ENCODE measurements around the gene NOL3. TPM values are rescaled to one million over a fixed set of nuclear protein-coding genes. Genes with fewer than 3 reads are reported as not detected.

The NOL3 gene
- total RNA-seq, 1 experiment from 2014 or later = 32.3 TPM

DNA sequence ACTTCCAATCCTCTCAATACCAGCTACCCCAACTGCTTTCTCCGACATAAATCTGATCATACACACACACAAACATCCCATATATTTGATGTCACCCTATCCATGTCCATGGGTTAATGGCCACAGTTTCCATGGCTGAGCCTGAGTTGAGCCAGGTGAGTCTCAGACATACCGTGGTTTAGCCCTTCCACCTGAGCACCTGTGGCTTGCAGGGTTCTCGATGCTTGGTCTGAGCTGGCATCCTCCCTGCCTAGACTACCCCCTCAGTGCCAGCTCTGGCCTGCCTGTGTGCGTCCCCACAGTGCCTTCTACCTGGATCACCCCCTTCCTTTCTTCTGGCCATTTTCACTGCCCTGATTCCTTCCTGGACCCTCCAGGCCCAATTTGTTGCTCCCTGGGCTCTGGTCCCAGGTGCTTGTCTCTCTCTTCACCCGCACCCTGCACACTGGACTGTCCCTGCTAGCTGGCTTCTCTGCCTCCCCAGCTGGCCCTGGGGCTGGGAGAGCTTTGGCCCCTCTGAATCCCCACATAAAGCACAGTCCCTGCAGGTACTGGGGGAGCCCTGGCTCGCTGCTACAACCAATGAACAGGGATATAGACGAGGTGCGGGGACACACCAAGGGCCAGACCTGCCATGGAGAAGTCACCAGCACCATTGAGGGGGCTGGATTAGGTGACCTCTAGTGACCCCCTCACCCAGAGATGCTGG is 35.9 kb downstream of the NOL3 start:
- no peak for DNase-seq (ENCODE audit: low read depth)

DNA sequence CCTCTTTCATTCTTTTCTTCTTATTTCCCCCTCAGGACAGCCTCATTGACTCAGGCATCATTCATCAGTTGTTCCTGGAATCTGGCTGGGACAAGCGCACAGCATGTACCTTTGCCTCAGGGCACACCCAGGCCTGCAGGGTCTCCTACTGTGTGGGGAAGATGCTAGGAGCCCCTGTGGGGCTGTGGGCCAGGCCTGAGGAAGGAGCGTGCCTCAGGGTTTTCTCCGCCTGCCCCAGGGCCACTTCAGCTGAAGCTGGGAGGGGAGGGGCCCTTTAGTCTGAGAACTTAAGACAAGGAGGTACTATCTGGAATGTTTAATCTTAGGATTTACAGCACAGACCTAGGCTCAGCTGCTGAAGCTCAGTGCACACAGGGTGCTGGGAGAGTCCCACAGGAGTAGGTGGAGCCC is 36.5 kb downstream of the NOL3 start:
- peak; percentile 24 for DNase-seq (ENCODE audit: low read depth)

DNA sequence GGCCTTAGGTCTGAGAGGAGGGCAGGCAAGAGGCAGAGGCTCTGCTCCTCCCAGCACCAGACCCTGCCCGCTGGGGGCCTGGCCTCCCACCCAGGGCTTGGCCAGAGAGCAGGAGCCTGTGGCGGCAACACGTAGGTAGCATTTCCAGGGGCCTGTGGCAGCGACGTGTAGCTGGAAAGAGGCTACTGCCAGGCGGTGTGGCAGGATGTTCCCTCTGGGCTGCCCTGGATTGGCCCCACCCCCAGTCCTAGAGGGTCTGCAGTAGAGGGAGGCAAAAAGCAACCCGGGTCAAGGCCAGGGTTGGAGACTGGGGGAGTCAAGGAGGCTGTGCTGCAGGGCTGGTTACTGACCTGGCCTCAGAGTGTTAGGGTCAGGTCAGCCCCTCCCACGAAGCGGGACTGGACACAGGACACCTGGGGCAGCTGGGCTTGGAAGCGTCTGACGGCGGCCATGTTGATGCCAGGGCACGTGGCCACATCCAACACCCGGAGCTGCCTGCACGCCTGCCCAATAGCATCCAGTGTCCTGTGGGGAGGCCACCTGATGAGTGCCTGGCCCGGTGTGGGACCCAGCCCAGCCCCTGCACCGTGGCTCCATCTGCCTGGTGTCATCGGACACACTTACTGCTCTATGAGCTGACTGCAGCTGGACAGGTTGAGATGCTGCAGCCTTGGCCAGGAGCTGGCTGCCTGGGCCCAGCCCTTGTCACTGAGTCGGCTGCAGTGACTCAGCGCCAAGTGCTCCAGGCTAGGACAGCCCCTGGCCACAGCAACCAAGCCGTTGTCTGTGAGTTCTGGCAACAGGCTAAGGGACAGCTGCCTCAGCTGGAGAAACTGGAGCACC is 37.1 kb downstream of the NOL3 start:
- peak; percentile 86 for DNase-seq (ENCODE audit: low read depth)

DNA sequence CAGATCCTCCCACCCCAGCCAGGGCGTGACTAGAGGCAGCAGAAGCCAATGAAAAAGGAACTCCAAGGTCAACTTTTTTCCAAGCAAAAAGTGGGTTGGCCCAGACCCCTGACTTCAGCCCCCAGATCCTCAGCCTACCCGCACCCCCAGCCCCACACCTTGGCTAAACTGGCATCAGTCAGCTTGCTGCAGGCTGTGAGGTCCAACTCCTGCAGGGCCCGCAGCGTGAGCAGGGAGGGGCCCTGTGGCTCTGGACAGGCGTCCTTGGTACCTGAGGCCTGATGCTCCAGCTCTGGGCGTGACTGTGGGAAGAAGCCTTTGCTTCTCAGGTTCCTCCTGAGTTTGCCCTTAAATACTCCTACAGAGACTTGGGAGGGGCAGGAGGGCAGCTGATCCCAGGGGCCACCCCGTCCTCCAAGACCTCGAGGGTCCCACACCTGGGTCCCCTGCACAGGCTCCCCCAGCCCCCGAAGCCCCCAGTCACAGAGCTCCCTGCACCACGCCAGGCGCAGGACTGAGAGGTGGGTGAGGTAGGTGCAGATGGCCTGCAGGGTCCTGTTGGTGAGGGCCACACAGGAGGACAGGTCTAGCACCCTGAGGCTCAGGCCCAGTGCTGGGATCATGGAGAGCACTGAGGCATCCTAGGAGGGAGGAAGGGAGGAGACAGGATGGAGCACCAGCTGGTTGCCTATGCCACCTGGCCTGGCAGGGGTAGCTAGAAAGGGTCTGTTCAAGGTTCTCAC is 38.0 kb downstream of the NOL3 start:
- no peak for DNase-seq (ENCODE audit: low read depth)

DNA sequence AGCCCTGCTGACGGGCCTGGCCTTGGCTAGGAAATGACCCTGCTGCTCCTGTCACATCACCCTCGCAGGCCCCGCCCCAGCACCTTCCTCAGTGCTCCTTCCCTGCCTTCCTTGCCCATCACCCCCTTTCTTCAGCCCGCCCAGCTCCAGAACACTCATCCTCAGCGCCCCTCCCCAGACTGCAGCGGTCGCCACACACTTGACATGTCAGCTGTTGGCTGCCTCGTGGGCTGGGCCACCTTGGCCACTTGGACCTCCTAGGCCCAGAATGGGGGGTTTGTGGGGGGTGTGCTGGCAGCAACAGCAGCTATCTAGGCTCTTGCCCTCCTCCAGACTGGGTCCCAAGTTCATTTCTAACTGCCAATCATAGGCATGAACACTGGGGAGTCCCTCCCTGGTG is 39.2 kb downstream of the NOL3 start:
- DNase-seq (ENCODE audit: low read depth) = no peak

DNA sequence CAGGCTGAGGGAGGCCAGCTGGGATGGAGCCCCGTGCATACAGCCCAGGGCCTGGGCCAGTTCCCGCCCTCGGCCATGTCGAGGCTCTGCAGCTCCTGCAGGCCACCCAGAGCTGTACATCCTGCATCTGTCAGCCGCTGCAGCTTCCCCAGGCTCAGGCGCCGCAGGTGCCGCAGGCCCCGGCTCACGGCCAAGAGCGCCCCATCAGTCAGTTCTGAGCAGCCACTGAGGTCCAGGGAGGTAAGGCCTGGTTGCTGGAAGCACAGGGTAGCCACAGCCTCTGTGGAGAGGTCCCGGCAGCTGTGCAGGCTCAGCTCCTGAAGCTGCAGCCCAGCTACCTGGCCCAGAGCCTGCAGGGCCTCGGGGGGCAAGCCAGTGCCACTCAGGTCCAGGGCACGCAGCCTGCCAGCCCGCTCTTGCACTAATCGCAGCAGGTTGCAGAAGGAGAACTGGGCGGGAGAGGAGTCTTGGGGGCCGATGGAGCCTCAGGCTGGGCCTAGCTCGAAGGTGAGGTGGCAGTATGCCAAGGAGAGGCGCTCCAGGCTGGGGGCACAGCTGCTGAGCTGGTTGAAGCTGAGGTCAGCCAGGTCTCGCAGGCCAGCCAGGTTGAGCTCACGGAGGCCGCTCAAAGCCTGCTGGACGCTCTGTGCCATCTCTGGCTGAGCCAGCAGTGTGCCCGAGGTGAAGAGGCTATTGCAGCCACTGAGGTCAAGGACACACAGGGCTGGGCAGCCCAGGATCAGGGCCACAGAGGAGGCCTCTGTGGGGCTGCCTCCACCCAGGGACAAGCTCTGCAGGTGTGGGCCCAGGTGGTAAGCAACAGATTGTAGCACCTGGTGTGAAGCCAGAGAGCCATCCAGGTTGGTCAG is 40.0 kb downstream of the NOL3 start:
- no peak for DNase-seq (ENCODE audit: low read depth)

DNA sequence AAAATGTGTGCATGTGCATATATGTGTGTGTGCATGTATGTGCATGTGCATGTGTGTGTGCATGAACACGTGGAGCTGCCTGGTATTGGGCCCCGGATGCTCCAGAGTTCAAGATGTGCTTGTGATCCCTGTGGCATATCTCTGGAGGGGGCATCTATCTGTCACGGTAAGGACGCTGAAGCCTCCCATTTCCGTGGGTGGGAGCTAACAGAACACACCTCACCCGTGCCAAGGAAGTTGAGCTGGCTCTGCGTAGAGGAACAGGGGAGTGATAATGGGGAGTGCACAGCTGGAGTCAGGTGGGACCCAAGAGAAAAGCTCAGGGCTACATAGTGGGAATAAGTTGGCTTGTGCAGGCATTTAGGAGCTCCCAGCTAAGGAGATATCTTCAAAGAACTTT is 41.3 kb downstream of the NOL3 start:
- DNase-seq (ENCODE audit: low read depth) = no peak

DNA sequence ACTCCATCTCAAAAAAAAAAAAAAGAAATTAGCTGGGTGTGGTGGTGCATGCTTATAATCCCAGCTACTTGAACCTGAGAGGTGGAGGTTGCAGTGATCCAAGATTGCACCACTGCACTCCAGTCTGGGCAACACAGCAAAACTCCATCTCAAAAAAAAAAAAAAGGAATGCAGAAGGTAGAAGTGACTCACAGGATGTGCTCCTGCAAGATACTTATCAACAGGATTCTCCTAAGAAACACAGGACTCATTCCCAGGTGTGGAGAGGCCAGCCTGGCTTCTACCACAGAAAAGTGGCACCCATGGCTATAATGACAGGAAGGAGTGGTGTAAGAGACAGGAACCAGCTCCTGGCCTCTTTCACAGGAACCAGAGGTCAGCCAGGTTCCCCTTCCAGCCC is 42.4 kb downstream of the NOL3 start:
- no peak for DNase-seq (ENCODE audit: low read depth)

DNA sequence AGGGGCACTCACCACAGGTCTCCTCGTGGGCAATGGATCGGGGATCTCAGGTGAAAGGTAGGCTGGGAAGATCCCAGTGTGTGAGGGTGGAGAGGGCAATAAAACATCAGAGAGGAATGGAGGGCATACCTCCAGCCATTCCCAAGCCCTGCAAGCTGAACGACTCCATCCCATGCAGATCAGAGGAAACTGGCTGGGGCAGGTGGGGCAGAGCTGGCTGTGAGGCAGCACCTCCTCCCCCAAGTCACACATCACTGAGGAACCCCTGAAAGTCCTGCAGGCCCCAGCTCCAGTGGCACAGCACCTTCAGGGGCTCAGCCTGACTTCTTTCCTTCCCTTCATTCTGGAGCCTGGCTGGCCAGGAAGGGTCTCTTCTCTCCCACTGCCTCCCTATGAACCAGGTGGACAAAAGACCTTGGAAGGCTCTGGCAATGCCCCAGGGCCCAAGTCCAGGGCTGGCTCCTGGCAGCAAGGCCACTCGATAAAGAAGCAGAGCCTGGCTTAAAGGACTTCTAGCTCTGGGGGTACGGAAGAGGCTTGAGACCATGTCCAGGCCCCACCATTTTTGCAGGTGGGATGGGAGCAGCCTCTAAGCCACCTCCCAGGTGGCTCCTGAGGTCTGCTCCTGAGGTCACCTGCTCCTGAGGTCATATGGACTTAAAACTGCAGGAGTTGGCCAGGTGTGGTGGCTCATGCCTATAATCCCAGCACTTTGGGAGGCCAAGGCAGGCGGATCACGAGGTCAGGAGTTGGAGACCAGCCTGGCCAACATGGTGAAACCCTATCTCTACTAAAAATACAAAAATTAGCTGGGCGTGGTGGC is 43.1 kb downstream of the NOL3 start:
- no peak for DNase-seq (ENCODE audit: low read depth)

DNA sequence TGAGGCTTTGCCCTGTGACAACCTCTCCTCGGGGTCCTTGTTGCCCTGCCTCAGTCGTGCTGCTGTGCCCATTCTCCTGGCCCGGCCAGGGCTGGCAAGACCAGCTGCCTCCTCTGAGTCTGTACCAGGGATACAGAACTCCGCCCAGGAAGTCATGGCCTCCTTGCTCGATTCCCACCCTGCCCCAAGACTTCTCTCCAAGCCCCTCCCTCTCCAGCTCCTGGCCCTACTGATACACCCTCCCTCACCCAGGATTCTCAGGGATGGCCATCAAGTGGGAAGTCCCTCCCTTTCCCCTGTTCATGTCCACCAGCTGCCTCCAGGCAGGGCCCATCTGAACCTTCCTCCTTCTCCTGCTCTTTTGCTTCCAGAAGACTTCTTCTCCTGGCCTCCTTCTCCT is 45.4 kb downstream of the NOL3 start:
- no peak for DNase-seq (ENCODE audit: low read depth)

DNA sequence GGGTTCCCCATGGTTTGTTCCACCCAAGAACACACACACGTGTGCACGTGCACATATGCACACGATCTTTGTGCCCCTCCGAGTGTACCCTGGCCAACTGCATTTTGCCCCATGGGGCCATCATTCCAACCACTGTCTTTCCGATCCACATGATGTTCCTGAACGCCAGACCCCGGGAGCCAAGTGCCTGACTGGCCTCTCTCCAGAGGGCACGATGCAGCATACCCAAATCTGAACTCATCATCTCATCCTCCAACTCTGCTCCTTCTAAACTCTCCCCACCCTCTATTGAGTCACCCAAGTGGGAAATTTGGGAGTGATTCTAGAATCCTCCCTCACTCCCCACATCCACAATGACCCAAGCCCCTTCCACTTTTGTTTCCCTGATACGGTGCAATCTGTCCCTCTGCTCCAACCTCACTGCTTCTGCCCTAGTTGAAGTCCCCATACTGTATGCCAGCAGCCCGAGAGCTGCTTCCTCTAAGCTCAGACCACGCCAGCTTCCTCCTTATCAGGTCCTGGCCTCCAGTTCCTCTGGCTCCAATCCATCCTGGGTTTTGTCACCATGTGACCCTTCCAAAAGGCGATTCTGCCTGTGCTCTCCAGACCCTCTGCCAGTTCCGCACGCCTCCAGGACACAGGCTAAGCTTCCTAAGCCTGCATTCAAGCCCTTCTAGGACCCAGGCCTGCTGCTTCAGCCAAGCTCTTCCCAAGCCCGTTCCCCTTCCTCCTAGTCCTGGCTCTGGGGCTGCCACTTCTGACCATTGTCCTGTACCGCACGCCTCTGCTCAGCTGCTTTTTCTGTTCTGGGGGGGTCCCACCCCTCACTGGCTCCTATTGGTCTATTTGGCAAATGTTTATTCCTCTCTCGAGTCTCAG is 46.5 kb downstream of the NOL3 start:
- DNase-seq (ENCODE audit: low read depth) = no peak

DNA sequence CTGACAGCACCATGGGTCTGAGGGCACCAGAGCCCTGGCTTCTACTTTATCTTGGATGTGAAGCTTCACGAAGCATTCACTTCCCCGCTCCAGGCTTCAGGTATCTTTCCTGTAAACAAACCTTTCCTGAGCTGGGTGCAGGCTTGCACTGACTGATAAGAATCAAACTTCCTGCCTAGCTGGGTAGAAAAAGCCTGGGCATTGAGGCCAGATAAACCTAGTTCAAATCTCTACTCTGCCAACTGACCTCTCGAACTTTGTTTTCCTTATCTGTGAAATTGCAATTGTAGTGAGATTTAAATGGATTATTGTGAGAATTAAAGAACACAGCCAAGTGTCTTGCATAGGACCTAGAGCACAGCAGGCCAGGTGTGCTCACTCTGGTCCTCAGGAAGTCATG is 53.7 kb downstream of the NOL3 start:
- no peak for DNase-seq (ENCODE audit: low read depth)

Other genes with a start within 250 kb of the NOL3 start
- gene RRAD, start 245.0 kb upstream of the NOL3 start, total RNA-seq (2014; rRNA removed; shearing (Covaris generic)) = 3.4 and 5.1 TPM in 2 replicates
- 254 and 336 TPM in 2 replicates for gene CIAO2B, start 236.1 kb upstream of the NOL3 start, total RNA-seq (2014; rRNA removed; shearing (Covaris generic))
- 19.2 and 21.3 TPM in 2 replicates for gene CES2, start 235.0 kb upstream of the NOL3 start, total RNA-seq (2014; rRNA removed; shearing (Covaris generic))
- gene CES3, start 209.3 kb upstream of the NOL3 start, total RNA-seq (2014; rRNA removed; shearing (Covaris generic)) = 0.10 TPM in 1 of 2 replicates, not detected in the other
- 0.72 TPM in 1 of 2 replicates, not detected in the other for gene CES4A, start 181.9 kb upstream of the NOL3 start, total RNA-seq (2014; rRNA removed; shearing (Covaris generic))
- gene CBFB, start 141.4 kb upstream of the NOL3 start, total RNA-seq (2014; rRNA removed; shearing (Covaris generic)) = 98.3 and 105 TPM in 2 replicates
- 13.7 and 18.0 TPM in 2 replicates for gene PHAF1, start 60.6 kb upstream of the NOL3 start, total RNA-seq (2014; rRNA removed; shearing (Covaris generic))
- 24.0 and 25.6 TPM in 2 replicates for gene B3GNT9, start 19.5 kb upstream of the NOL3 start, total RNA-seq (2014; rRNA removed; shearing (Covaris generic))
- 13.0 and 29.5 TPM in 2 replicates for gene TRADD, start 10.6 kb upstream of the NOL3 start, total RNA-seq (2014; rRNA removed; shearing (Covaris generic))
- gene FBXL8, start 10.6 kb upstream of the NOL3 start, total RNA-seq (2014; rRNA removed; shearing (Covaris generic)) = 4.2 and 10.2 TPM in 2 replicates
- gene HSF4, start 5.8 kb upstream of the NOL3 start, total RNA-seq (2014; rRNA removed; shearing (Covaris generic)) = 3.7 and 4.7 TPM in 2 replicates
- 4.2 and 7.8 TPM in 2 replicates for gene MATCAP1, start 13.4 kb downstream of the NOL3 start, total RNA-seq (2014; rRNA removed; shearing (Covaris generic))
- 0.39 and 0.60 TPM in 2 replicates for gene EXOC3L1, start 19.6 kb downstream of the NOL3 start, total RNA-seq (2014; rRNA removed; shearing (Covaris generic))
- 67.9 and 75.9 TPM in 2 replicates for gene E2F4, start 21.6 kb downstream of the NOL3 start, total RNA-seq (2014; rRNA removed; shearing (Covaris generic))
- gene ELMO3, start 28.6 kb downstream of the NOL3 start, total RNA-seq (2014; rRNA removed; shearing (Covaris generic)) = 0.48 and 0.78 TPM in 2 replicates
- gene TMEM208, start 56.6 kb downstream of the NOL3 start, total RNA-seq (2014; rRNA removed; shearing (Covaris generic)) = 37.1 and 48.5 TPM in 2 replicates
- 33.6 and 37.2 TPM in 2 replicates for gene FHOD1, start 76.9 kb downstream of the NOL3 start, total RNA-seq (2014; rRNA removed; shearing (Covaris generic))
- gene SLC9A5, start 78.4 kb downstream of the NOL3 start, total RNA-seq (2014; rRNA removed; shearing (Covaris generic)) = 0.98 and 1.1 TPM in 2 replicates
- 2.9 and 4.9 TPM in 2 replicates for gene PLEKHG4, start 109.0 kb downstream of the NOL3 start, total RNA-seq (2014; rRNA removed; shearing (Covaris generic))
- gene KCTD19, start 156.2 kb downstream of the NOL3 start, total RNA-seq (2014; rRNA removed; shearing (Covaris generic)) = not detected in 2 replicates
- gene LRRC36, start 156.3 kb downstream of the NOL3 start, total RNA-seq (2014; rRNA removed; shearing (Covaris generic)) = not detected in 2 replicates
- 0.24 and 0.29 TPM in 2 replicates for gene TPPP3, start 223.0 kb downstream of the NOL3 start, total RNA-seq (2014; rRNA removed; shearing (Covaris generic))
- gene ZDHHC1, start 245.9 kb downstream of the NOL3 start, total RNA-seq (2014; rRNA removed; shearing (Covaris generic)) = 1.4 and 2.0 TPM in 2 replicates

Data from RPMI7951 (cell line).